GM19463 (cell line): ENCODE results near the gene NRXN2.
"Not testable (repeated sequence)": the region's sequence is repeated elsewhere in the genome, so short reads cannot be mapped to it uniquely, and the experiment has no call there.

Experiments used
- ATAC-seq: cut with Tn5 transposase; IDR thresholded peaks from one replicate; pipeline ENCODE4 v1.9.1; 2021; ENCODE audit warnings: mild to moderate bottlenecking, moderate library complexity; ENCODE audit not compliant: unreplicated experiment

The NRXN2 gene

DNA sequence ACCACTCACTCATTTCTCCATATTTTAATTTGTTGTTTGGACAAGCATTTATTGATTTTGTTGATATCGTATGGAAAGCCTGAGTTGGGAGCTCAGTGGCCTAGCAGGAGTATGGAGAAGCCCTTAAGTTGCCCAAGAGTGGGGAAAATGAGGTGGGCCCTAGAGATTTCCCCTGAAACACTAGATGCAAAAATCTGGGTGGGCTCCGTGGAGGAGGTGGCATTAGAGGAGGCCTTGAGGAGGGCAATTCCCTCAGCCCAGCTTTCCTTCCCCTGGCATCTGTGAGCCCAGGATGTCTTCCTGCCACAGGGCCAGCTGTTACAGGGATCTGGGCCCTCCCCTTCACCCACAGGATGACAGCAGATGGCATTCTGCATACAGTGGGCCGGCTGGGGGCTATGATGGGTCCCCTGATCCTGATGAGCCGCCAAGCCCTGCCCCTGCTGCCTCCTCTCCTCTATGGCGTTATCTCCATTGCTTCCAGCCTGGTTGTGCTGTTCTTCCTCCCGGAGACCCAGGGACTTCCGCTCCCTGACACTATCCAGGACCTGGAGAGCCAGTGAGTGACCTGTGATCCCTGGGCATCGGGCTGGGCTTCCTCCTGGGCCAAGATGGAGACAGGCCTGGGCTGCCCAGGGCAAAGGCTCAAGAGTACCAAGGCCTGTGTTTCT lies 153.6 kb downstream of the NRXN2 start:
- ATAC-seq: no peak

DNA sequence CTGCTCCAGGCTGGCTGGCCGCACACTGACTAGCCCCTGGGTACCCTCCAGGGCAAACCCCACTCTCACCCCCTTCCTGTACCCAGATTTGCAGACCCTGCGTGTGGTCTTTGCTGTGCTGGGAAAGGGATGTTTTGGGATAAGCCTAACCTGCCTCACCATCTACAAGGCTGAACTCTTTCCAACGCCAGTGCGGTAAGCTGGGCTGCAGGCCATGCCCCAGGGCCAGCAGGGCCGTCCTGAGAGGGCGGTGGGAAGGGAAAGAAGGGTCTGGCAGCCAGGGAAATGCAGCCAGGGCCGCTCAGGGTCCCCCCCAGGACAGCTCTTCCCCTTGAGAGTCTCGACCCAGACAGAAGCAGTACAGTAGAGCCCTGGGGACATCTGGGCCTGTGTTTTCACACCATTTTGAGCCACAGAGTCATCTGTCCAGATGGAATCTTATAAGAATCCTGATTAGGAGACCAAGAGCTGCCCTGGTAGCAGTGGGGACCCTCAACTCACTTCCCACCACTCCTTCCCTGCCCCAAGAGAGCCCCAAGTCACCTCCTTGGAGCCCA lies 154.3 kb downstream of the NRXN2 start:
- no peak for ATAC-seq

DNA sequence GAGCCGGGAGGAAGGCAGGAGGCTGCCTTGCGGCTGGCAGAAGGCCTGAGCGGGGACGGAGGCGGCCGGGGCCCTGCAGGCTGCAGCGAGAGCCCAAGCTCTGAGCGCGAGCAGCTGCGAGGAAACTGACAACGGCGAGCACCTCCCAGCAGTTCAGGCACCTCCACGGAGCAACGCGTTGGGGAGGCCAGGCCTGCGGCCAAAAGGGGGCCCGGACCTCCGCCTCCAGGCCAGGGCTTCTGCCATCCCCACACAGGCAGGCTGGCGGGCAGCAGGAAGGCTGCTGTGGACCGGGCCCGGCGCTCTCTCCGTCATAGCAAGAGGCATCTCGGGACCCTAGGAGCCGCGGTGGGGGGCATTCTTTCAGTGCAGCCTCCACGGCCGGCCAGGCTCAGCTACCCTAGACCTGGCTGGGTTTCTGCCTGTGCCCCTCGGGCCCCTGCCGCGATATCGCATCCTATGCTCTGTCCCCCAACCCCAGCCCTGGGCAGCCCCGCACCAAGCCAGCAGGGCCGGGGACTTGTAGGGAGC lies 154.9 kb downstream of the NRXN2 start:
- no peak for ATAC-seq

DNA sequence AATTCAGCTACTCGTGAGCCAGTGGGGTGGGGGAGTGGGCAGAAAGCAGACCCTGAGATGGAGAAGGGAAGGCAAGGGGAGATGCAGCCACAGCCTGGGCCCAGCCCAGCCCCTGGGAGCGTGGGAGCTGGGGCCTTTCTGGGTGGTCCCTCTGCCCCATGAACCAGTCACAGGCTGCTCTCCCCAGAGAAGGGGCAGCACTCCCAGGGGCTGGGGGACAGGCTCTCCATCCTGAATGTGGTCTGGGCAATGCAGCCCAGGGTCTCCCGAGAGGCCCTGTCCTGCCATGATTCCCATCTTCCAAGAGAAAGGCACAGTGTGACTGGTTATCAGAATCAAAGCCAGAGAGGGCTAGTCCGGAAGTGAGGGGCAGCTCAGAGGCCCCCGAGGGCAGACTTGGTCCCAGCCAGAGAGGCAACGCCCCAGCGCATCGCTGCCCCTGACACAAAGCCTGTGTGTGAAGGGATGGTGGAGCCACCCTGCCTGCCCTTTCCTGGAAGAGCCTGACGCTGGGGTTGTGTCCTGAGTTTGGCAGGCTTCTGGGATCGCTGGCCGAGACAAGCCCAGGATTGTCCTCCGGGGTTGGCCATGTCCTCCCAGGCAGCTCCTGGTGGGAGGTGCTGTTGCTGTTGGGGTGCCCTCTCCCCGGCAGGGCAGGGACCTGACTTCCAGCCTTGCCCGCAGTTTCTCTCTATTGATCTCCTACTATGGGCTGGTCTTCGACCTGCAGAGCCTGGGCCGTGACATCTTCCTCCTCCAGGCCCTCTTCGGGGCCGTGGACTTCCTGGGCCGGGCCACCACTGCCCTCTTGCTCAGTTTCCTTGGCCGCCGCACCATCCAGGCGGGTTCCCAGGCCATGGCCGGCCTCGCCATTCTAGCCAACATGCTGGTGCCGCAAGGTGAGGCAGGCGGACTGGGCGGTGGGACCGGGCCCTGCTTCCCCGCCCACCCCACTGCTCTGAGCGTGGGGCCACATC lies 155.8 kb downstream of the NRXN2 start:
- no peak for ATAC-seq

DNA sequence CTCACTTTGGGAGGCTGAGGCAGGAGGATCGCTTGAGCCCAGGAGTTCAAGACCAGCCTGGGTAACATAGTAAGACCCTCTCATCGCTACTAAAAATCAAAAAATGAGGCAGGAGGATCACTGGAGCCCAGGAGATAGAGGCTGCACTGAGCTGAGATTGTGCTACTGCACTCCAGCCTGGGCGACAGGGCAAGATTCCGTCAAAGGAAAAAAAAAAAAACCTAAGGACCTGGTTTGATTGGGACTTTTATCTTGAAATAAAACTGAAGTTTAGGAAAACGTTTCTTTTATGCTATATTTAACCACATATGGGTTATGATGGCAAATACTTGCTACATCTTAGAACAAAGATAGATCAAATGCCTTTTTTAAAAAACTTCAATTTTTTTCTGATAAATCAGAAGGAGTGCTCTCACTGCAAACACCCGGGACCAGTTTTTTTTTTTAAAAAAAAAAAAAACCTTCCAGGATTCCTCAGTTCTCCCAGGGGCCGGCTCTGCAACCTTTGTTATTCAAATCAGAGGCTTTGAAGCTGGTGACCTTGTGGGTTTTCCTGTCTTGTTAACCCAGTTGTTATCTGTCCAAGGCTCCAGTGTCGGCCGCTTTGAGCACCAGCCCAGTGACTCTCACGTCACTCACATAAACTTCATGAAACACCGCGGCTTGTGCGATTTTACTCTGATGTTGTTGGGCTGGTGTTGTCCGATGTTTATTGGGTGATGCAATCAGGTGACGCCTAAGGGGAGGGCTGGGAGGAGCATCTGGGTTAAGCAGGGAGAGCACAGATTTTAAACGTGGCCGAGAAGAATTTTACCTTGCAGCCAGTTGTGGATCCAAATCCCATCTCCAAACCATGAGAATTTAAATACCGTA lies 156.7 kb downstream of the NRXN2 start:
- ATAC-seq: no peak

DNA sequence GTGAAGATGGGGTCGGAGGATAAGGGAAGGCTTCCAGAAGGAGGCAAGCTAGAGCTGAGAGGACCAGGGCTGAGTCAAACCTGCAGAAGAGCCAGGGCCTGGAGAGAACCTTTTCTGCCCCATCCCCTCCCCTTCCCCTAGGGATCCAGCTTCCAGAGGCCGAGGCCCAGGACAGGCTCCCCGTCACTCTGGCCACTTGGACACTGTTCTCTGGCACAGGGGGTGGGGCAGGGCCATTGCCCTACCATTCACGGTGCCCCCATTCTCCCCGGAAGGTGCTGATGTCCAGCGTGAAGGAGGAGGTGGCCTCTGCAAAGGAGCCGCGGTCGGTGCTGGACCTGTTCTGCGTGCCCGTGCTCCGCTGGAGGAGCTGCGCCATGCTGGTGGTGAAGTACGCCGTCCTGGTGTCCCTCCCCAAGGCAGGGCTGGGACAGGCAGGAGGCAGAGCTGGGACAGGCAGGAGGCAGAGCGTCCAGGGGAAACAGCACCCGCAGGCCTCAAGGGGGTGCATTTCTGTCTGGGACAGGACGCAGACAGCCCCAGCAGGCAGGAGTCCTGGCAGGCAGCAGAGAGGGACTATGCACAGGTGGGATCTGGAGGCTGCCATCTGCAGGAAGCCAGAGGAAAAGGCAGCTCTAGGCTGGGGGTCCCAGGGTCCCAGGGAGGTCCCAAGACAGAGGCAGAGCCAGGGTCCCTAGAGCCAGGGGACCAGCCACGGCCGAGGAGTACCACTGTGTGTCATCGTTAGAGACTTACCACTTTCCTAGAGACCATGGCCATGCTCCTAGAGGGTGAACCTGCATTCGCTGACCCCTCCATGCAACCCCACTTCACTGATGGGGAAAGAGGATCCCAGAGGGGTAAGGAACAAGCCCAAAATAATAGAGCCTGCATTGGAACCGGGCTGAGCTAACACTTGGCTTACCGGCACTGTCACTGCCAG lies 157.8 kb downstream of the NRXN2 start:
- no peak for ATAC-seq

DNA sequence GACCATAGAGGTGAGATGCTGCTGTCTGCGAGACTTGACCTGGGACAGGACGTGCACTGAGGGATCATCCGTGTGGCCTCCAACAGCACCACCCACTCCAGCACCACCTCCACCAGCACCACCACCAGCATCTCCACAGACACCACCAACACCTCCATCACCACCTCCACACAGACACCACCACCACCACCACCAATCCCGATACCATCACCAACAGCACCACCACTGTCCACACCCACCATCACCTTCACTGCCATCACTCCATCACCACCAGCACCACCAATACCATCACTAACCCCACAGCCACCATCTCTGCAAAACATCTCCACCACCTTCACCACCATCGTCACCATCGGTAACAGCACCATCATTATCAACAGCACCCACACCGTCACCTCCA lies 158.6 kb downstream of the NRXN2 start:
- ATAC-seq: no peak

DNA sequence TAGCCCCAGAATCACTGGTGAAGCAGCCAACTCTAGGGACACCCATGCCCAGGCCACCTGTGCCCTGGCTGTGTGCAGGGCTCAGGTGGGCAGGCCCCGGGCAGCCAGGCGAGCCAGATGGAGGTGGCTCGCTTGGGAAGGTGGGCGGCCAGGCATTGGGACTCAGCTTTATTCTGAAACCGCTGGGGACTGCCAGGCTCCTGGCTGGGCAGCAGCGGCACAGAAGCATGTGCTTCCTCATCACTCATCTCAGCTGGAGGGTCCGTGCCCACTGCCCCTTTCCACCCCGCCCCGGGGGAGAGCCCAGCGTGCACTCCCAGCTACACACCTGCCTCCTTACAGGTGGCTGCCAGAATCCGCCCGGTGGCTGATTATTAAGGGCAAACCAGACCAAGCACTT lies 159.0 kb downstream of the NRXN2 start:
- no peak for ATAC-seq

DNA sequence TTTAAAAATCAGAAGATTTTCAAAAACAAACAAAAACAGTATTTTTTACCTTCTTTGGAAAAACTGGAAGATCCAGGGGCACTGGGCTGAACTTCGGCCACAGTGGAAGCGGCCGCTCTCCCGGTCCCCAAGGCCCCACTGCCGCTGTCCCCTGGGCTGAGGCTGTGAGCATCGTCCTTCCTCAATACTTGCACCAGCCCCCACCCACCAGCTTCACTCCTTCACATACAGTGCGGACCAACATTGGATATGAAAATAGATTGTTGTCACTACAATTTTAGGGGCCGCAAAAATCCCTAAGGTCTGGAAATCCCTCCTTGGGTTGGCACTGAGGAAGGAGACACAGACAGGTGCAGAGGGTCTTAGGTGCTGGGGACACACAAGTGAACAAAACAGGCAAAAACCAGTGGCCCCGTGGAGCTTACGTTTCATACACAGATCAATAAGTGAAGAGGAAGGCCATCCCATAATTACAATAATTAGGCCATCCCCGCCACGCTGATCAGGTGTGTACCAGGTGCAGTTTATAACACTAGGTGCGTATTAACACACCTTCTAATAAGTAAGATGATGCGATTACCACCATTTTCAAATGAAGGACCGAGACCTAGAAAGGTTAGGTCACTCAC lies 160.2 kb downstream of the NRXN2 start:
- ATAC-seq: no peak

DNA sequence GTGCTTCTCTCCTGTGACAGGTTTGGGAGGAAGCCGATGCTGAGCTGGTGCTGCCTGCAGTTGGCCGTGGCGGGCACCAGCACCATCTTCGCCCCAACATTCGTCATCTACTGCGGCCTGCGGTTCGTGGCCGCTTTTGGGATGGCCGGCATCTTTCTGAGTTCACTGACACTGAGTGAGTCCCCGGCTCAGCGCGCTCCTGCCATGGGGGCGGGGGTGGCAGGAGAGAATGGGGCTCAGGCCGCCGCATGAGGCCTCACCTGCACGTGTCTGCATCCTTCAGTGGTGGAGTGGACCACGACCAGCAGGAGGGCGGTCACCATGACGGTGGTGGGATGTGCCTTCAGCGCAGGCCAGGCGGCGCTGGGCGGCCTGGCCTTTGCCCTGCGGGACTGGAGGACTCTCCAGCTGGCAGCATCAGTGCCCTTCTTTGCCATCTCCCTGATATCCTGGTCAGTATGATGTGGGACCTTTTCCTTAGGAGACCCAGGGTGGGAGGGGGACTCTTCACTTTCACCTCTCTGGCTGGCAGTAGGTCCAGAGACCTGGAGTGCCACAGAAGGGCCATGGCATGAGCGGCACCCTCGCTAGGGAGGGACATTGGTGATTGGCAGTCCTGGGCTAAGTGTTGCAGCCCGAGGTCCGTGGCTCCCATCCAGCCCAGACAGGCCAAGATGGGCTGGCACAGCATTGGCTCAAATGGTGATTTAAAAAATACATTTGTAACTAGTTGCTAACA lies 160.8 kb downstream of the NRXN2 start:
- no peak for ATAC-seq

DNA sequence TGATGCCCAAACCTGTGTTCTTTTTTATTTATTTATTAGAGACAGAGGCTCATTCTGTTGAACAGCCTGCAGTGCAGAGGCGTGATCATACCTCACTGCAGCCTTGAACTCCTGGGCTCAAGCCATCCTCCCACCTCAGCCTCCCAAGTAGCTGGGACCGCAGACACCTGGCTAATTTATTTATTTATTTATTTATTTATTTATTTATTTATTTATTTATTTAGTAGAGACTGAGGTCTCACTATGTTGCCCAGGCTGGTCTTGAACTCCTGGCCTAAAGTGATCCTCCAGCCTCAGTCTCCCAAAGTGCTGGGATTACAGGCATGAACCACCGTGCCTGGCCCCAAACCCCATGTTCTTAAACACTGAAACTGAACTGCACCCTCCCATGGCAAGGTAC lies 161.6 kb downstream of the NRXN2 start:
- not testable (repeated sequence) for ATAC-seq

DNA sequence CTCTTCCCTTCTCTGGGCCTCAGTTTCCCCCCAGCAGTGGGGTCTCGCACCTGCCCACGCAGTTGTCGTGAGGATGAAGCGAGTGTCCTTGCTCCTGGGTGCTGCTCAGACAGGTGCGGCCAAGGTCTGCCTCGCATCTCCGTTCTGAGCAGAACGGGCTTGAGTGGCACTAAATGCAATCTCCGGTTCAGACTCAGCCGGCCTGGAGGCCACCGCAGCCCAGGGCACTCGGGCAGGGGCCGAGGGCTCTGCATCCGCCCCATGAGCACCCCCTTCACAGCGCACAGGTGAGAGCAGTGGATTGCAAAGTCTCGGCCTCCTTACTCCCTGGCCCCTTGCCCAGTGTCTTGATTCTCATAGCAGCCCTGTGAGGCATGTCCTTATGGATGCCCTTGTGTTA lies 162.1 kb downstream of the NRXN2 start:
- ATAC-seq: no peak

DNA sequence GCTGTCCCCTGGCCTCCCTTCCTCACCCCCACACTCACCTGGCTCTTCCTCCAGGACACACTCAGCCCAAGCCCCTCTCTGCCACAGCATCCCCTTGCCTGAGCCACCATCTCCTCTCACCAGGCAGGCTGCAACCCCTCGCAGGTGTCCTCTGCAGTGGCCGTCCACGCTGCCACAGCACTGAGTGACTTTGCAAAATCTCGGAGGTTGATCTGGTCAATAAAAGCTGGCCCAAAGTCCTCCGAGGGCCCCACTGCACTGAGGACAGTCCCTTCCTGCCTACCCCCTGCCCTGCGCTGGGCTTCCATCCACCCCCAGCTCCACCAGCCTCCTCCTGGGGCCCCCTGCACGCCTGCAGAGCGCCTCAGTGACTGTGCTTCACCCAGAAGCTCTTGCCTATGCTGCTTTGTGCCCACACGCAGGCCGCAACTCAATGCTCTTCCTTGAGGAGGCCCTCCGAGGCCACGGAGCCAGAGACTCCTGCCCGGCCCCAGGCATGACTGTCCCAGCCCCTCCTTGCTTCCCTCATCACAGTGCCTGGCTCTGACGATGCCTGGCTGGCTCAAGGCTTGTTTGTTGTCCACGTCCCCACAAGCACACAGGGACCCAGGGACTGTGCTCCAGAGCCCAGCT lies 162.7 kb downstream of the NRXN2 start:
- no peak for ATAC-seq

DNA sequence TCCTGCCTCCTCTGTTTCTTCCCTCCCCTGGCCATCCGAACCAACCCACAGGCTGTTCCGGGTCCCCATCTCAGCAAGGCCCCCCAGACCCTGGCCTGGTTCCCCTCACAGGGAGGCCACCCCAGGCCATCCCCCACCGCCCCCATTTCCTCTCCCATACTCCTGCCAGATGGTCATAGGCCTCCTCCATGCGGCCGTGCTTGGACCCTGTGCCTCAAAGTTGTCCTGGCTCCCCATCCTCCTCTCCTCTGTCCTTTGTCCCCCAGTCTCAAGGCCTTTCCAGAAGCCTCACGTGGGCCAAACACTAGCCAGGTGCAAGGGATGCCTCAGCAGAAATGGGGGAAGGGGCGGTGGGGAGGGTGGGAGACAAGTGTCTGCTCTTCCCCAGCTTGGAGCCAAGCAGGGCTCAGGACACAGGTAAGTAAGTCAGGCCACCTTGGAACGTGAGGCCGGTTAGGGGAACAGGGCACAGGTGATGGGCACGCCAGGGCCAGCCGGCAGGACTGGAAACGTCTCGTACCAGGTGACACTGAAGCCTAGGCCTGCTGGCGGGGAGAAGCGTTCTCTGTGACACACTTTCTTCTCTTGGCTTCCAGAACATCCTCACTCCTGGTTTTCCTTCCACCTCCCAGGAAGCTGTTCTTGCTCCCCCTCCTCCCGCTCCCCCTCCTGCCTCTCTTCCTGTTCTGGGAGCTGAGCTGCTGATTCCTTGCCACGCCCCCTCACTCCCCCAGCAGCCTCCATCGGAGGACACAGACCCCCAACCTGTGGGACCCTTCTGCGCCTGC lies 163.5 kb downstream of the NRXN2 start:
- no peak for ATAC-seq

DNA sequence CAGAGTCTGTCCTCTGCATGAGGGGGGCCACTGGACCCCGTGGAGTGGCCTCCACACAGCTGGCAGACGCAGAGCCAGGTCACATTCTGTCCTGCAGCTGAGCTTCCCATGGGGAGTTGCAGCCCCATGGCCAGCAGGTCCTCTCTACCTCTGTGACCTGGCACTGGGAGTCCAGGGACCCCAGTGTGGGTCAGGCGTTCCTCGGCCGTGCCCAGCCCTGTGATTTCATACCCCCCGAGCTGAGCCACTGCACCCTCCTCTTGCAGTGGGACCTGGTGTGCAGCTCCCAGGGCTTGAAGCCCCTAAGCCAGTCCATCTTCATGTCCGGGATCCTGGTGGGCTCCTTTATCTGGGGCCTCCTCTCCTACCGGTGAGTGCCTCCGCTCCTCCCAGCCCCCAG lies 164.1 kb downstream of the NRXN2 start:
- ATAC-seq: no peak

DNA sequence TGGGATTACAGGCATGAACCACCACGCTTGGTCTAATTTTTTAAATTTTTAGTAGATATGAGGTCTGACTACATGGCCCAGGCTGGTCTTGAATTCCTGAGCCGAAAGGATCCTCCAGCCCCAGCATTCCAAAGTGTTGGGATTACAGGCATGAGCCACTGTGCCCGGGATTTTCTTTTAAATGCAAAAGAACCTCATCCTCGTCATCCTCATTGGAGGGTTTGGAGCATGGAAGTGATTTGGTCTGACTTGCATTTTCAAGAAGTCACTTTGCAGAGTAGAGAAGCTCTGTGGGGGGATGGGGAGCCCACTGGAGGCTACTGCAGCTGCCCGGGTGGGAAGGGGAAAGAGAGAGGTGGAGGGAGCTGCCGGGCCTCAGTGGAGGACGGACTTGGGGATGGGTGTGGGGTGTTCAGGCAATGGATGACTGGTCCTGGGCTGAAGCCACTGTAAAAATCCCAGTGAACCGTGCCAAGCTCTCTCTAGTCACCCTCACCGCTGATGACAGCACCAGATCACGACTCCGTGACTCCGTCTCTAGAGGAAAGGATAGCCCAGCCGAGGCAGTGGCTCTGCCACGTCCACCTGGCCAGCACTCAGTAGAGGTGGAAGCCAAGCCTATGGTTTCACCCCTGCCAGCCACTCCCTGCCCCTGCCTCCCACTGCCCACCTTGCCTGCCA lies 164.8 kb downstream of the NRXN2 start:
- ATAC-seq: no peak
